Measurements from ENCODE around the gene NARS2. TPM values are rescaled to one million over a fixed set of nuclear protein-coding genes. Genes with fewer than 3 reads are reported as not detected.

NARS2 gene
- total and polyA plus RNA-seq, 10 of the 15 experiments (the other 5 are each of a cell fraction or from before 2014, with no cell fraction given) = 22.2 to 45.3 (median 36.3) TPM

GRCh38 chr11:78526497-78527146 is 48.0 kb downstream of the NARS2 start:
- ChIA-PET POLR2A (no interaction called here), SMC1A (ENCODE audit: uncharacterized antibody, unreplicated experiment) (interaction anchor here (1.0 kb wide), 2 partner anchors 14 to 108 kb away, joined by 3 to 4 read pairs; partner anchors contain the start of gene GAB2), RAD21 (ENCODE audit: unreplicated experiment) (no interaction called here), CTCF (interaction anchor here (0.6 to 1.5 kb wide), 2 partner anchors 34 to 984 kb away, joined by 3 read pairs; no protein-coding TSS in a partner anchor)
- FAIRE-seq (no peak), ATAC-seq (no peak), DNase-seq (ENCODE audit: low read depth, low spot score) (no peak)
- no peak for TF ChIP-seq CEBPZ (IDR thresholded peaks at IDR 0.05; ENCODE audit: low read depth, low read length)
- no peaks in the 10 kb centered on the region for H3K9me3 ChIP-seq (replicated peaks; ENCODE audit: control insufficient read depth, insufficient read depth, low read length)
- H4K20me1 ChIP-seq (ENCODE audit: control insufficient read depth, insufficient read depth) = no peaks in the 10 kb centered on the region
- no peak overlapping the region for H3K4me3 ChIP-seq
- WGBS (ENCODE audit: insufficient coverage, insufficient replicate concordance, low lambda C conversion rate, missing lambda C conversion rate) = 81% methylated on average over 6 of the region's 6 CpGs
- in situ Hi-C loops (cut with MboI) = no loop called here
- no peaks in the 10 kb centered on the region for H3K4me1 ChIP-seq (ENCODE audit: control insufficient read depth, insufficient read depth, low read length)
- H2AFZ ChIP-seq (ENCODE audit: control insufficient read depth, low read depth, low read length) = no peak overlapping the region
- peaks cover 0 to 3% of the 10 kb centered on the region in 2 experiments; a peak in 1 of 4 replicates for H3K36me3 ChIP-seq (ENCODE audit: control insufficient read depth in 2 of 2, insufficient read depth in 2 of 2, low read length in 1 of 2)
- H3K27me3 ChIP-seq (replicated peaks in 1 of 2; ENCODE audit: control insufficient read depth in 2 of 2, insufficient read depth in 2 of 2, low read length in 1 of 2) = no peaks in the 10 kb centered on the region
- no peak overlapping the region for H3K27ac ChIP-seq (ENCODE audit: control insufficient read depth, insufficient read depth)
- H3K9ac ChIP-seq (ENCODE audit: control insufficient read depth, insufficient read depth, low read length) = no peak overlapping the region
- no peak overlapping the region for H3K4me2 ChIP-seq (ENCODE audit: control insufficient read depth, insufficient read depth)
- no TSS peak for BruUV-seq (replicated peaks)
- no peaks in the 10 kb centered on the region for H3K79me2 ChIP-seq (ENCODE audit: control insufficient read depth, insufficient read depth, low read length)
- intact Hi-C loops (cut with micrococcal nuclease; ENCODE audit: unreplicated experiment) = no loop called here

- DNase-seq (ENCODE audit: low read depth, low spot score) = no peak
- H3K27ac ChIP-seq (ENCODE audit: control insufficient read depth, insufficient read depth) = no peak overlapping the region
- H3K4me2 ChIP-seq (ENCODE audit: control insufficient read depth, insufficient read depth) = no peak overlapping the region
- peaks cover 0 to 3% of the 10 kb centered on the region in 2 experiments; a peak in 1 of 4 replicates for H3K36me3 ChIP-seq (ENCODE audit: control insufficient read depth in 2 of 2, insufficient read depth in 2 of 2, low read length in 1 of 2)
- RAD21 ChIA-PET (ENCODE audit: unreplicated experiment) = interaction anchor here (0.9 kb wide), 1 partner anchor 336 kb away, joined by 3 read pairs; no protein-coding TSS in a partner anchor
- POLR2A ChIA-PET = interaction anchor here (0.6 kb wide), 1 partner anchor 13 kb away, joined by 10 read pairs; no protein-coding TSS in a partner anchor
- no peak for FAIRE-seq
- CTCF ChIA-PET = interaction anchor here (1.5 kb wide), 1 partner anchor 33 kb away, joined by 3 read pairs; no protein-coding TSS in a partner anchor
- no peaks in the 10 kb centered on the region for H3K27me3 ChIP-seq (replicated peaks in 1 of 2; ENCODE audit: control insufficient read depth in 2 of 2, insufficient read depth in 2 of 2, low read length in 1 of 2)
- no peaks in the 10 kb centered on the region for H3K9me3 ChIP-seq (replicated peaks; ENCODE audit: control insufficient read depth, insufficient read depth, low read length)
- H2AFZ ChIP-seq (ENCODE audit: control insufficient read depth, low read depth, low read length) = no peak overlapping the region
- in situ Hi-C loops (cut with MboI) = no loop called here
- H3K4me1 ChIP-seq (ENCODE audit: control insufficient read depth, insufficient read depth, low read length) = no peaks in the 10 kb centered on the region
- no TSS peak for BruUV-seq (replicated peaks)
- 96% methylated on average over 4 of the region's 4 CpGs for WGBS (ENCODE audit: insufficient coverage, insufficient replicate concordance, low lambda C conversion rate, missing lambda C conversion rate)
- ATAC-seq = no peak
- intact Hi-C loops (cut with micrococcal nuclease; ENCODE audit: unreplicated experiment) = no loop called here
- no peak overlapping the region for H3K4me3 ChIP-seq
- H3K79me2 ChIP-seq (ENCODE audit: control insufficient read depth, insufficient read depth, low read length) = no peaks in the 10 kb centered on the region
- H3K9ac ChIP-seq (ENCODE audit: control insufficient read depth, insufficient read depth, low read length) = no peak overlapping the region
- SMC1A ChIA-PET (ENCODE audit: uncharacterized antibody, unreplicated experiment) = interaction anchor here (1.0 kb wide), 2 partner anchors 14 to 107 kb away, joined by 3 to 4 read pairs; partner anchors contain the start of gene GAB2
- no peaks in the 10 kb centered on the region for H4K20me1 ChIP-seq (ENCODE audit: control insufficient read depth, insufficient read depth)
- TF ChIP-seq KAT2A (conservative IDR thresholded peaks at IDR 0.05; ENCODE audit: control insufficient read depth, low read depth, low read length) (no peak), STAT1 (conservative IDR thresholded peaks at IDR 0.05) (no peak), DPF2 (IDR thresholded peaks at IDR 0.05) (no peak), HDAC2 (IDR thresholded peaks at IDR 0.05) (no peak), USF1 (IDR thresholded peaks at IDR 0.05; ENCODE audit: borderline replicate concordance, extremely low read length, insufficient read depth, low read depth, low read length) (no peak), MTA2 (IDR thresholded peaks at IDR 0.05; ENCODE audit: low read depth) (no peak), TARDBP (IDR thresholded peaks at IDR 0.05; ENCODE audit: borderline replicate concordance) (no peak), WRNIP1 (IDR thresholded peaks at IDR 0.05; ENCODE audit: borderline replicate concordance, low read depth, low read length) (no peak), FOXK2 (IDR thresholded peaks at IDR 0.05) (no peak), HDGF (IDR thresholded peaks at IDR 0.05) (no peak), IRF4 (IDR thresholded peaks at IDR 0.05; ENCODE audit: low read depth, low read length) (no peak), SMAD5 (IDR thresholded peaks at IDR 0.05; ENCODE audit: low read depth) (no peak), SRF (IDR thresholded peaks at IDR 0.05; ENCODE audit: low read depth in 2 of 2, low read length in 2 of 2) (no peak)
Observed at GRCh38 chr11:78525720-78526119, 48.9 kb downstream of the NARS2 start.
